K562 (cell line): ENCODE data around the gene SLC16A5. TPM values are rescaled to one million over a fixed set of nuclear protein-coding genes. Genes with fewer than 3 reads are reported as not detected.

Source experiments
- ATAC-seq: fragments of 200-7000 bp; cut with Tn5 transposase; 3 replicates; pipeline ENCODE4 v1.9.1; 2020; ENCODE audit warnings: moderate library complexity
- BruUV-seq: library from RNA; stranded (reverse); fragments of 400-500 nt; replicated peaks from 2 replicates; lab custom pipeline; 2021; lab: Mats Ljungman, UMichigan
- CTCF ChIA-PET: fragments of 300-600 bp; formaldehyde crosslinking; extraction: SDS; loops from one replicate; lab custom pipeline; 2021; ENCODE audit warnings: low intra/inter-chr PET ratio; lab: Yijun Ruan, JAX
- POLR2A ChIA-PET: fragments of 300-600, 350-650 bp; sonication (Branson Sonifier 250); formaldehyde crosslinking; extraction: SDS; loops from one replicate; lab custom pipeline; 2021; ENCODE audit warnings: antibody characterized with exemption, inconsistent platforms; lab: Yijun Ruan, JAX
- DNase-seq, 4 experiments: peaks; one replicate each; pipeline versions ENCODE4 v3.0.0 to v3.0.0-alpha.2; 2011 to 2018; ENCODE audit warnings: low spot score in 3 of 4, mixed read lengths in 3 of 4; ENCODE audit errors: extremely low read depth in 1 of 4
- FAIRE-seq: peaks from 2 replicates; lab custom pipeline; 2011; peaks lifted over from hg19 to GRCh38; lab: Jason Lieb, UNC
- H2AFZ ChIP-seq: 2 replicates; pipeline ENCODE4 v1.6.0; 2011; ENCODE audit warnings: low read depth, low read length, control low read depth, inconsistent platforms
- H3K27ac ChIP-seq: fragments of 200-600 bp; 3 replicates; pipeline ENCODE4 v1.8.0; 2011; ENCODE audit warnings: low read depth, mild to moderate bottlenecking, control low read depth, inconsistent platforms, low read length, moderate library complexity, mixed read lengths; ENCODE audit errors: extremely low read depth
- H3K27me3 ChIP-seq, 2 experiments: fragments of 300-600 bp in 1 of 2; 2 replicates in 1 of 2; 3 replicates in 1 of 2; pipeline versions ENCODE4 v1.6.0 to v1.8.0; 2011; ENCODE audit warnings: inconsistent platforms in 2 of 2, low read length in 2 of 2, mild to moderate bottlenecking in 1 of 2, mixed read lengths in 1 of 2, moderate library complexity in 1 of 2; ENCODE audit not compliant: control insufficient read depth in 2 of 2, insufficient read depth in 2 of 2
- H3K36me3 ChIP-seq: fragments of 300-600 bp; 3 replicates; pipeline ENCODE4 v1.8.0; 2011; ENCODE audit warnings: mild to moderate bottlenecking, low read length, inconsistent platforms; ENCODE audit not compliant: control insufficient read depth, insufficient read depth
- H3K4me1 ChIP-seq, 2 experiments: fragments of 200-600 bp in 1 of 2; replicated peaks in 1 of 2; 2 replicates in 1 of 2; 3 replicates in 1 of 2; pipeline versions ENCODE4 v1.5.1 to v1.8.0; 2011; ENCODE audit warnings: inconsistent platforms in 2 of 2, low read length in 2 of 2, mild to moderate bottlenecking in 1 of 2, mixed read lengths in 1 of 2, moderate library complexity in 1 of 2; ENCODE audit not compliant: control insufficient read depth in 2 of 2, insufficient read depth in 2 of 2
- H3K4me2 ChIP-seq: 2 replicates; pipeline ENCODE4 v1.6.1; 2011; ENCODE audit warnings: low read length, control low read depth, inconsistent platforms, mixed read lengths; ENCODE audit not compliant: insufficient read depth
- H3K4me3 ChIP-seq: fragments of 200-600 bp; sonication (generic), shearing (Covaris generic); 2 replicates; pipeline ENCODE4 v1.5.1; 2016; ENCODE audit warnings: control low read depth, inconsistent platforms
- H3K79me2 ChIP-seq: fragments of 200-600 bp; 3 replicates; pipeline ENCODE4 v1.8.0; 2011; ENCODE audit warnings: low read length, inconsistent platforms; ENCODE audit not compliant: control insufficient read depth, insufficient read depth
- H3K9ac ChIP-seq, 2 experiments: 2 replicates each; pipeline versions ENCODE4 v1.6.0 to v1.6.1; 2011; ENCODE audit warnings: low read depth in 2 of 2, low read length in 2 of 2, control low read depth in 1 of 2, inconsistent platforms in 1 of 2, mild to moderate bottlenecking in 1 of 2, mixed read lengths in 1 of 2; ENCODE audit not compliant: insufficient read depth in 1 of 2
- H3K9me1 ChIP-seq: one replicate; pipeline ENCODE4 v1.6.0; 2011; ENCODE audit warnings: inconsistent platforms, mild to moderate bottlenecking, low read length, moderate library complexity; ENCODE audit not compliant: control insufficient read depth, insufficient read depth
- H3K9me3 ChIP-seq: replicated peaks from 2 replicates; pipeline ENCODE4 v1.5.1; 2011; ENCODE audit warnings: low read depth, low read length, inconsistent platforms; ENCODE audit not compliant: control insufficient read depth, insufficient read depth
- H4K20me1 ChIP-seq: replicated peaks from 2 replicates; pipeline ENCODE4 v1.6.1; 2011; ENCODE audit warnings: low read length, inconsistent platforms, mixed read lengths; ENCODE audit not compliant: control insufficient read depth, insufficient read depth
- KDM4B ChIP-seq, 2 experiments: fragments of 450-650 bp in 1 of 2; sonication (generic) in 1 of 2; IDR thresholded peaks; 2 replicates each; pipeline ENCODE4 v1.6.1; 2016 to 2017; ENCODE audit warnings: borderline replicate concordance in 2 of 2, antibody characterized with exemption in 1 of 2, low read depth in 1 of 2, mild to moderate bottlenecking in 1 of 2
- KLF13 ChIP-seq: fragments of 450-650 bp; IDR thresholded peaks from 2 replicates; pipeline ENCODE4 v1.6.1; 2016; ENCODE audit warnings: missing genetic modification characterization, low read depth, mild to moderate bottlenecking, missing compliant biosample characterization, moderate library complexity, borderline replicate concordance
- MGA ChIP-seq: fragments of 450-650 bp; IDR thresholded peaks from 2 replicates; pipeline ENCODE4 v1.6.1; 2016; ENCODE audit warnings: mild to moderate bottlenecking, moderate library complexity
- NR3C1 ChIP-seq: sonication (generic); formaldehyde crosslinking; IDR thresholded peaks from 2 replicates; pipeline ENCODE4 v1.8.1; 2022; ENCODE audit warnings: missing genetic modification reagents
- SIX5 ChIP-seq, 2 experiments: IDR thresholded peaks; 2 replicates each; pipeline ENCODE4 v1.6.1; 2011; ENCODE audit warnings: low read length in 2 of 2, borderline replicate concordance in 1 of 2, low read depth in 1 of 2, mild to moderate bottlenecking in 1 of 2, moderate library complexity in 1 of 2; ENCODE audit not compliant: insufficient read depth in 1 of 2
- ZNF347 ChIP-seq: fragments of 450-650 bp; formaldehyde crosslinking; IDR thresholded peaks from 2 replicates; pipeline ENCODE4 v1.4.0; 2020; ENCODE audit warnings: low read depth, mild to moderate bottlenecking, moderate library complexity
- in situ Hi-C: fragments of 300-500 bp; cut with MboI; formaldehyde crosslinking; loops from 4 replicates; pipeline ENCODE4 v1.15.0; 2018; ENCODE audit warnings: inconsistent platforms, mixed read lengths
- intact Hi-C: fragments of 100-400 bp; cut with micrococcal nuclease; formaldehyde crosslinking; loops from 2 replicates; pipeline ENCODE4 v1.14.2; 2022
- polyA plus RNA-seq, 8 experiments: library from polyadenylated mRNA; depleted of rRNA in 4 of 8; stranded (reverse) in 5 of 8; unstranded in 3 of 8; fragments of >200 nt; fragmentation: Nextera tagmentation in 2 of 8; fragmentation: Illumina TruSeq in 1 of 8; extraction: Ambion mirVana in 2 of 8; extraction: Trizol in 1 of 8; gene quantifications; 2 replicates each; pipeline versions ENCODE4 v1.2.1 to v1.2.3, GENCODE V29; 2011 to 2014; ENCODE audit warnings: inconsistent platforms in 1 of 8, missing spikeins in 1 of 8
- total RNA-seq, 7 experiments: library from RNA; depleted of rRNA in 6 of 7; stranded (reverse); fragments of >200 nt in 6 of 7; fragmentation: Illumina TruSeq in 2 of 7; extraction: Trizol in 2 of 7; gene quantifications; 2 replicates each; pipeline versions ENCODE4 v1.2.1 to v1.2.3, GENCODE V29; 2011 to 2021; ENCODE audit warnings: low replicate concordance in 1 of 7
- TF ChIP-seq, protein P1 (sequence below): fragments of 250-450 bp; sonication (Bioruptor Pico); IDR thresholded peaks from 2 replicates; pipeline ENCODE4 v1.8.0; 2022; ENCODE audit warnings: moderate library complexity, mild to moderate bottlenecking, inconsistent platforms

Gene SLC16A5
- total and polyA plus RNA-seq, 9 of the 15 experiments (the other 6 are each of a cell fraction or from before 2014, with no cell fraction given), result 0.06 to 2.6 (median 0.91) TPM

DNA sequence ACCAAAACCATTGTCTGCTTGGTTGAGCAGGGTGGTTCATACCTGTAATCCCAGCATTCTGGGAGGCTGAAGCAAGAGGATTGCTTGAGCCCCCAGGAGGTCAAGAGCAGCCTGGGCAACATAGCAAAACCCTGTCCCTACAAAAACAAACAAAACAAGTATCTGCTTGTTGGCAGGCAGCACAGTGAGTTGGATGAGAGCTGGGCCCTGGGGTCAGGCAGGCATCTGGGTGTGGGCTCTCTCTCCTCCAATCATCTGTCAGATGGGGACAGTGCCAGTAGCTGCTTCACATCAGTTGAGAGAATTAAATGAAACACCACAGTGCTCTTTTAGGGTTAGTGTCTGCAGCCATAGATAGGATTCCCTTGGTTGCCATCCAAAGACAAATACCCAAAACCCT, 27.8 kb downstream of the SLC16A5 start:
- Histone ChIP-seq H3K9me3 (no peaks in the 10 kb centered on the region), H3K4me2 (no peak overlapping the region), H2AFZ (no peak overlapping the region), H3K36me3 (peaks cover 33% of the 10 kb centered on the region; the same call in 2 of the 3 replicates), H3K27ac (no peak overlapping the region), H4K20me1 (no peaks in the 10 kb centered on the region), H3K4me1 (peaks cover 10 to 21% of the 10 kb centered on the region in 2 experiments), H3K9me1 (no peaks in the 10 kb centered on the region), H3K27me3 (no peaks in the 10 kb centered on the region), H3K9ac (no peak overlapping the region; a peak in 1 of 4 replicates), H3K79me2 (peaks cover 28% of the 10 kb centered on the region), H3K4me3 (no peak overlapping the region)
- DNase-seq, result no peak
- no peak for FAIRE-seq
- ATAC-seq, result no peak
- ChIA-PET POLR2A (interaction anchor here (1.1 to 2.8 kb wide), 9 partner anchors 8 to 56 kb away, joined by 3 to 28 read pairs (median 9); partner anchors contain the start of gene NT5C), CTCF (interaction anchor here (0.6 to 3.4 kb wide), 3 partner anchors 15 to 86 kb away, joined by 3 to 33 read pairs (median 5); no protein-coding TSS in a partner anchor)
- intact Hi-C loops, result no loop called here
- no TSS peak for BruUV-seq
- in situ Hi-C loops, result loop anchor here (10.0 kb wide), 1 partner anchor 299 kb away; no protein-coding TSS in a partner anchor
- TF ChIP-seq MGA (no peak), KDM4B (IDR thresholded peaks at IDR 0.05; ENCODE audit: borderline replicate concordance in 2 of 2, low read depth in 1 of 2) (no peak), SIX5 (IDR thresholded peaks at IDR 0.05; ENCODE audit: borderline replicate concordance in 1 of 2, insufficient read depth in 1 of 2, low read depth in 1 of 2, low read length in 2 of 2) (no peak), NR3C1 (CRISPR knock-in tag) (no peak), KLF13 (tag) (no peak), ZNF347 (no peak)
- TF ChIP-seq, protein P1, sequence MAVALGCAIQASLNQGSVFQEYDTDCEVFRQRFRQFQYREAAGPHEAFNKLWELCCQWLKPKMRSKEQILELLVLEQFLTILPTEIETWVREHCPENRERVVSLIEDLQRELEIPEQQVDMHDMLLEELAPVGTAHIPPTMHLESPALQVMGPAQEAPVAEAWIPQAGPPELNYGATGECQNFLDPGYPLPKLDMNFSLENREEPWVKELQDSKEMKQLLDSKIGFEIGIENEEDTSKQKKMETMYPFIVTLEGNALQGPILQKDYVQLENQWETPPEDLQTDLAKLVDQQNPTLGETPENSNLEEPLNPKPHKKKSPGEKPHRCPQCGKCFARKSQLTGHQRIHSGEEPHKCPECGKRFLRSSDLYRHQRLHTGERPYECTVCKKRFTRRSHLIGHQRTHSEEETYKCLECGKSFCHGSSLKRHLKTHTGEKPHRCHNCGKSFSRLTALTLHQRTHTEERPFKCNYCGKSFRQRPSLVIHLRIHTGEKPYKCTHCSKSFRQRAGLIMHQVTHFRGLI (CRISPR knock-in tag), result no peak
